Measurements from ENCODE around the gene ZNF423.

ZNF423 gene

GRCh38 chr16:49556606-49557446 is 299.1 kb downstream of the ZNF423 start:
- no peak for DNase-seq (ENCODE audit: low read depth in 2 of 2)

- DNase-seq (ENCODE audit: low read depth in 2 of 2), result no peak
Observed at GRCh38 chr16:49556249-49556605, 299.7 kb downstream of the ZNF423 start.

GRCh38 chr16:49554681-49555080 is 301.2 kb downstream of the ZNF423 start:
- no peak for DNase-seq (ENCODE audit: low read depth in 2 of 2)

- no peak for DNase-seq (ENCODE audit: low read depth in 2 of 2)
Observed at GRCh38 chr16:49552313-49552928, 303.5 kb downstream of the ZNF423 start.

GRCh38 chr16:49550666-49551065 is 305.2 kb downstream of the ZNF423 start:
- no peak for DNase-seq (ENCODE audit: low read depth in 2 of 2)

- no peak for DNase-seq (ENCODE audit: low read depth in 2 of 2)
Observed at GRCh38 chr16:49550140-49550539, 305.8 kb downstream of the ZNF423 start.

- DNase-seq (ENCODE audit: low read depth in 2 of 2), result no peak
Observed at GRCh38 chr16:49548325-49548970, 307.5 kb downstream of the ZNF423 start.

GRCh38 chr16:49547448-49547847 is 308.5 kb downstream of the ZNF423 start:
- no peak for DNase-seq (ENCODE audit: low read depth in 2 of 2)

- DNase-seq (ENCODE audit: low read depth in 2 of 2), result no peak
Observed at GRCh38 chr16:49546735-49547134, 309.2 kb downstream of the ZNF423 start.

GRCh38 chr16:49545741-49546448 is 310.0 kb downstream of the ZNF423 start:
- DNase-seq (ENCODE audit: low read depth in 2 of 2), result no peak

GRCh38 chr16:49545243-49545642 is 310.7 kb downstream of the ZNF423 start:
- DNase-seq (ENCODE audit: low read depth in 2 of 2), result no peak

- no peak for DNase-seq (ENCODE audit: low read depth in 2 of 2)
Observed at GRCh38 chr16:49544828-49545227, 311.1 kb downstream of the ZNF423 start.

GRCh38 chr16:49543631-49543946 is 312.3 kb downstream of the ZNF423 start:
- no peak for DNase-seq (ENCODE audit: low read depth in 2 of 2)

- DNase-seq (ENCODE audit: low read depth in 2 of 2), result no peak
Observed at GRCh38 chr16:49542946-49543630, 312.8 kb downstream of the ZNF423 start.

GRCh38 chr16:49542391-49542891 is 313.5 kb downstream of the ZNF423 start:
- no peak for DNase-seq (ENCODE audit: low read depth in 2 of 2)

GRCh38 chr16:49540836-49541235 is 315.1 kb downstream of the ZNF423 start:
- DNase-seq (ENCODE audit: low read depth in 2 of 2), result no peak

GRCh38 chr16:49539758-49540157 is 316.2 kb downstream of the ZNF423 start:
- no peak for DNase-seq (ENCODE audit: low read depth in 2 of 2)

- DNase-seq (ENCODE audit: low read depth in 2 of 2), result no peak
Observed at GRCh38 chr16:49537924-49538459, 317.9 kb downstream of the ZNF423 start.

GRCh38 chr16:49534901-49535610 is 320.9 kb downstream of the ZNF423 start:
- no peak for DNase-seq (ENCODE audit: low read depth in 2 of 2)

- DNase-seq (ENCODE audit: low read depth in 2 of 2), result no peak
Observed at GRCh38 chr16:49533422-49533821, 322.5 kb downstream of the ZNF423 start.

- DNase-seq (ENCODE audit: low read depth in 2 of 2), result no peak
Observed at GRCh38 chr16:49532873-49533272, 323.0 kb downstream of the ZNF423 start.
